ENCODE data around the gene TBCD.
"Not testable (repeated sequence)": the region's sequence is repeated elsewhere in the genome, so short reads cannot be mapped to it uniquely, and the experiment has no call there.

TBCD gene

GRCh38 chr17:82767041-82767754 is 15.3 kb downstream of the TBCD start:
- peak; percentile 78 for DNase-seq

GRCh38 chr17:82769041-82769440 is 17.2 kb downstream of the TBCD start:
- DNase-seq: no peak

- peak; percentile 65 for DNase-seq
Observed at GRCh38 chr17:82772026-82772425, 20.2 kb downstream of the TBCD start.

GRCh38 chr17:82774456-82774855 is 22.6 kb downstream of the TBCD start:
- DNase-seq: not testable (repeated sequence)

- DNase-seq: peak; percentile 77
Observed at GRCh38 chr17:82775001-82775823, 23.3 kb downstream of the TBCD start.

- no peak for DNase-seq
Observed at GRCh38 chr17:82776454-82776853, 24.6 kb downstream of the TBCD start.

GRCh38 chr17:82777778-82778375 is 26.0 kb downstream of the TBCD start:
- DNase-seq: peak; percentile 49

- DNase-seq: no peak
Observed at GRCh38 chr17:82779541-82779940, 27.7 kb downstream of the TBCD start.

- DNase-seq: no peak
Observed at GRCh38 chr17:82780195-82780594, 28.3 kb downstream of the TBCD start.

GRCh38 chr17:82780971-82781893 is 29.4 kb downstream of the TBCD start:
- DNase-seq: no peak

- peak; percentile 85 for DNase-seq
Observed at GRCh38 chr17:82781894-82782274, 30.0 kb downstream of the TBCD start.

GRCh38 chr17:82782657-82783207 is 30.9 kb downstream of the TBCD start:
- no peak for DNase-seq

- DNase-seq: no peak
Observed at GRCh38 chr17:82783498-82783897, 31.6 kb downstream of the TBCD start.

- not testable (repeated sequence) for DNase-seq
Observed at GRCh38 chr17:82785581-82785980, 33.7 kb downstream of the TBCD start.

- no peak for DNase-seq
Observed at GRCh38 chr17:82786427-82786826, 34.6 kb downstream of the TBCD start.

GRCh38 chr17:82787081-82787848 is 35.4 kb downstream of the TBCD start:
- peak; percentile 61 for DNase-seq

GRCh38 chr17:82788206-82789001 is 36.5 kb downstream of the TBCD start:
- no peak for DNase-seq

GRCh38 chr17:82789051-82789592 is 37.3 kb downstream of the TBCD start:
- DNase-seq: no peak

GRCh38 chr17:82789806-82790205 is 37.9 kb downstream of the TBCD start:
- no peak for DNase-seq

GRCh38 chr17:82790391-82790790 is 38.5 kb downstream of the TBCD start:
- no peak for DNase-seq

Measured in DMS53 (cell line).